Measurements from ENCODE around the gene SAXO2. TPM values are rescaled to one million over a fixed set of nuclear protein-coding genes. Genes with fewer than 3 reads are reported as not detected.
A peak's percentile ranks its signal among the peaks of the same experiment; 100 is the strongest.
"Not testable (repeated sequence)": the region's sequence is repeated elsewhere in the genome, so short reads cannot be mapped to it uniquely, and the experiment has no call there.

SAXO2 gene
- 1 to 10 TPM in 1 of 4 donors, not detected in 3; 5.0 TPM for total RNA-seq

DNA sequence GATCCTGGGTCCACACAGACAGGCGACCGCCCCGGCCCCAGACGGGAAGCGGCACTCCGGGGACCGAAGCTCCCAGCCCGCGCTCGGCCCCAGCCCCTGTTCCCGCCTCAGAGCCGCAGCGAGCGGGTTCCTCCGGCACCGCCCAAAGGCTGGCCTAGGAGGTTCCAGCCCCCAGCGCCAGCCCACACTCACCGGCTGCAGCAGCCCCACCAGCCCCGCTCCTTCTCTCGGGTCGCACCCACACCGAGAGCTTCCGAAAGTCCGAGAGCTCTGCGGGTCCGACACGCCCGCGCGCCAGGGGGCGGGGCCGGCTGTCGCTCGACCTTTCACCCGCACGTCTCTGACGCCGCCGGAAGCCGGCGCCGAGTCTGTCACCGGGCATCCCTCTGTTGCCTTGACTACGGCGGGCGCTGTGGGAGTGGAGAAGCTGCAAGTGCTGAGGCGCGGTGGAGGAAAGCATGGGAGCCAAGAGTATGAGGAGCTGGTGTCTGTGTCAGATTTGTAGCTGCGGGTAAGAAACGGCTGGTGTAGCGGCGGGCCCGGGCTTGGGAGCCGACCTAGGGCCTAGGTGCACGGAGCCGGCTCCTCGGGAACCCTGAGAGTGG lies at the start of gene SAXO2, which contains the start of gene EFL1:
Gene SAXO2, plus strand, starts transcription at position 397 of the 605 bp plus-strand sequence. Its CDS starts 62 bp downstream, at position 459.
Gene EFL1, minus strand, starts transcription at position 313 of the 605 bp plus-strand sequence. CDS start 956 bp downstream, outside the sequence.
- peak; percentile 95 to 97 (median 97) for DNase-seq
- peaks cover 0 to 12% (median 0%) of the 10 kb centered on the region in 3 donors for H3K36me3 ChIP-seq
- TF ChIP-seq CTCF (IDR thresholded peaks at IDR 0.05) (no peak), POLR2A (IDR thresholded peaks at IDR 0.05) (peak; percentile 41 to 61)
- no peaks in the 10 kb centered on the region for H3K9me3 ChIP-seq
- peak within 1 kb of the TSS; percentile 77 to 92 (median 84) for H3K27ac ChIP-seq
- no peaks in the 10 kb centered on the region for H3K27me3 ChIP-seq
- peaks cover 0 to 25% (median 0%) of the 10 kb centered on the region in 4 donors for H3K4me1 ChIP-seq
- H3K4me3 ChIP-seq: peak within 1 kb of the TSS; percentile 76 to 94 (median 89)

DNA sequence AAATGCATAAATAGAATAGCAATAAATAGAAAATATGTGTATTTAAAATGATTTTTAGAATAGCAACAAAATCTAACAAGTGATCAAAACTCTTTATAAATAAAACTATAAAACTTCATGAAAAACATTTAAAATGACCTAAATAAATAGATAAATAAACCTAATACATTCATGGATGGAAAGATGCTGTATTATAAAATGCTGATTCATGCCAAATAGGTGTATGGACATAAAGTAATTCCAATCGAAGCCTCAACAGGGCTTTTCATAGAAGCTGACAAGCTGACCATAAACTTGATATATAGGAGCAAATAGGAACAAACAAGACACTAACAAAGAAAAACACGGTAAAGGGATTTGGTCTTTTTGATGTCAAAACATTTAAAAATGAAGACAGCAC lies 46.5 kb upstream of the SAXO2 start:
- H3K4me3 ChIP-seq, H3K9me3 ChIP-seq, H3K27me3 ChIP-seq, H3K4me1 ChIP-seq, H3K27ac ChIP-seq, DNase-seq: not testable (repeated sequence)
- peaks cover 0 to 42% (median 0%) of the 10 kb centered on the region in 3 donors for H3K36me3 ChIP-seq

DNA sequence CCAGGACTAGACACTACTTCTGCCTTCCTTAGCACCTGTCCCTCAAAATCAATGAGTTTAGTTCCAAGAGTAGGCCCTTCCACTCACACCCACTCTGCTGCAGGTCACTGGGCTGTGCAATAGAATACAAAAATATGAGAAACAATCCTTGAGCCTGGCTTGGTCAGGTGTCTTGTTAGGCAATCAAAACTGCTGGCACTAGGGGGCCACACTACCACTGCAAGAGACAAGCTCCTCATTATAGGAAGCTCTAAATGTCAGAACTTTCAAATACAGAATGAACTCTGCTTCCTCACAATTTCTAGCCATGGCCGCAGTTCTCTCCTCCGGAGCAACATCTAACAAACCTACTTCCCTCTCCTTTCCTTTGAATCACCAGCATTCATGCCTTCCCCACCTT lies 41.1 kb upstream of the SAXO2 start:
- TF ChIP-seq CTCF (IDR thresholded peaks at IDR 0.05): peak in 4 of 6 experiments; percentile 9 to 35 (median 32)
- H3K36me3 ChIP-seq: peaks cover 0 to 32% (median 0%) of the 10 kb centered on the region in 3 donors
- not testable (repeated sequence) for H3K4me3 ChIP-seq, DNase-seq, H3K27me3 ChIP-seq, H3K4me1 ChIP-seq, H3K9me3 ChIP-seq, H3K27ac ChIP-seq

DNA sequence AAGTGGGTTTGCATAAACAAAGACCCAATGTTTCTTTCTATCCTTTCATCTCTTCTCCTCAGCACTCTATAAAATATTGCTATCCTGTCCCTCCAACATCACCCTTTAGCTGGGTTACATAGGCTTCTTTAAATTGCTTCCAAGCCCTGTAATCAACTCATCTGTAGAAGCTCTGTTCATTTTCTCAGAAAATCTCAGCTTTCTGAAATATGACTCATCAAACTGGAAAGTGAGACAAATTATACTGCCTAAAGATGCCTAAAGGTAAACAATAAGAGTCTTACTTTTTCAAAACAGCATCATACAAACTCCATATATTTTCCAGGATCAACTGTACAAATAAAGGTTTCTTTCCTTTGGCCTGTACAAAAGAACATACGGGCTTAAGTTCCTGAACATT lies 33.9 kb upstream of the SAXO2 start:
- H3K9me3 ChIP-seq: no peaks in the 10 kb centered on the region
- no peak overlapping the region for H3K27ac ChIP-seq
- H3K4me1 ChIP-seq: peaks cover 0 to 7% (median 0%) of the 10 kb centered on the region in 4 donors
- H3K27me3 ChIP-seq: no peaks in the 10 kb centered on the region
- no peak for TF ChIP-seq CTCF (IDR thresholded peaks at IDR 0.05)
- TF ChIP-seq POLR2A (IDR thresholded peaks at IDR 0.05): no peak
- DNase-seq: no peak
- no peak overlapping the region for H3K4me3 ChIP-seq
- H3K36me3 ChIP-seq: peaks cover 0 to 26% (median 0%) of the 10 kb centered on the region in 3 donors

DNA sequence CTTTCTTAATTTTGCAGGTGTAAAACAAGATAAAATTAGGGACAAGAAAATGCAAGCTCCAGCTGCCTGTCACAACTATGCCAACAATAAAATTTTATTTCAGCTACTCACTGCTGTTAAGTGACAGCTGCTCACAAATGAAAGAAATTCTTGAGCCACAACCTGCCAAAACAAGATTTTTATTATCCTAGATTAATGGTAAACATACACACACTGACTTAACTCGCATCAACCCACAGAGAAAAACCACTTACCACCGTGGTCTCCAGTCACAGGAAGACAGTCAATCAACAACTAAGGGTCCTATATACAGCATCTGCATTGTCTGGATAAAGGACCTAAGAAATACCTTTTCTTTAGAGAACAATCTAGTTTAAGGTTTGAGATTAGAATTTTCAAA lies 31.4 kb upstream of the SAXO2 start:
- H3K4me3 ChIP-seq: no peak overlapping the region
- peaks cover 0 to 7% (median 0%) of the 10 kb centered on the region in 4 donors for H3K4me1 ChIP-seq

More for the DNA sequence above, 31.4 kb upstream of the SAXO2 start:
- Histone ChIP-seq H3K27ac (no peak overlapping the region), H3K27me3 (no peaks in the 10 kb centered on the region), H3K36me3 (peaks cover 0 to 22% (median 0%) of the 10 kb centered on the region in 3 donors), H3K9me3 (no peaks in the 10 kb centered on the region)
- DNase-seq: no peak
- no peak for TF ChIP-seq CTCF (IDR thresholded peaks at IDR 0.05)
- TF ChIP-seq POLR2A (IDR thresholded peaks at IDR 0.05): no peak
